GM12878 (cell line): Measurements from ENCODE around the gene MRGPRF. TPM values are rescaled to one million over a fixed set of nuclear protein-coding genes. Genes with fewer than 3 reads are reported as not detected.

Source experiments
- ATAC-seq: fragments of 200-7000 bp; cut with Tn5 transposase; 3 replicates; pipeline ENCODE4 v1.9.1; 2020; ENCODE audit warnings: mild to moderate bottlenecking, moderate library complexity
- BruUV-seq: library from RNA; stranded (reverse); fragments of 400-500 nt; replicated peaks from 2 replicates; lab custom pipeline; 2021; lab: Mats Ljungman, UMichigan
- CTCF ChIA-PET: fragments of 300-600 bp; sonication (Branson Sonifier 250); formaldehyde crosslinking; extraction: SDS; loops from one replicate; lab custom pipeline; 2021; ENCODE audit warnings: inconsistent platforms; lab: Yijun Ruan, JAX
- POLR2A ChIA-PET: fragments of 350-600 bp; formaldehyde crosslinking; extraction: SDS; loops from one replicate; lab custom pipeline; 2021; ENCODE audit warnings: inconsistent platforms; lab: Charles Lee
- RAD21 ChIA-PET: fragments of 300-600 bp; sonication (Branson Sonifier 250); formaldehyde crosslinking; loops from one replicate; lab custom pipeline; 2023; ENCODE audit warnings: antibody characterized with exemption; ENCODE audit not compliant: unreplicated experiment; lab: Charles Lee
- SMC1A ChIA-PET: fragments of 300-600 bp; sonication (Branson Sonifier 250); formaldehyde crosslinking; loops from one replicate; lab custom pipeline; 2023; ENCODE audit not compliant: unreplicated experiment, uncharacterized antibody; lab: Charles Lee
- DNase-seq: peaks from one replicate; pipeline ENCODE4 v3.0.0-alpha.2; 2011; ENCODE audit warnings: low read depth, low spot score
- FAIRE-seq: peaks from 3 replicates; lab custom pipeline; 2011; peaks lifted over from hg19 to GRCh38; lab: Jason Lieb, UNC
- H2AFZ ChIP-seq: 2 replicates; pipeline ENCODE4 v1.6.0; 2011; ENCODE audit warnings: low read depth, low read length, control low read depth; ENCODE audit not compliant: control insufficient read depth
- H3K27ac ChIP-seq: 2 replicates; pipeline ENCODE4 v1.5.1; 2011; ENCODE audit warnings: control low read depth; ENCODE audit not compliant: control insufficient read depth, insufficient read depth
- H3K27me3 ChIP-seq, 2 experiments: replicated peaks in 1 of 2; 2 replicates each; pipeline versions ENCODE4 v1.6.0 to v1.6.1; 2011; ENCODE audit warnings: low read length in 1 of 2; ENCODE audit not compliant: control insufficient read depth in 2 of 2, insufficient read depth in 2 of 2
- H3K36me3 ChIP-seq, 2 experiments: 2 replicates each; pipeline ENCODE4 v1.5.1; 2011; ENCODE audit warnings: low read length in 1 of 2; ENCODE audit not compliant: control insufficient read depth in 2 of 2, insufficient read depth in 2 of 2
- H3K4me1 ChIP-seq: 2 replicates; pipeline ENCODE4 v1.6.1; 2011; ENCODE audit warnings: mild to moderate bottlenecking, low read length, moderate library complexity, mixed read lengths; ENCODE audit not compliant: control insufficient read depth, insufficient read depth
- H3K4me2 ChIP-seq: 2 replicates; pipeline ENCODE4 v1.6.0; 2011; ENCODE audit warnings: control low read depth; ENCODE audit not compliant: control insufficient read depth, insufficient read depth
- H3K4me3 ChIP-seq: fragments of 200-600 bp; sonication (generic); 2 replicates; pipeline ENCODE4 v1.5.1; 2016
- H3K79me2 ChIP-seq: 2 replicates; pipeline ENCODE4 v1.6.0; 2011; ENCODE audit warnings: low read length; ENCODE audit not compliant: control insufficient read depth, insufficient read depth
- H3K9ac ChIP-seq: 2 replicates; pipeline ENCODE4 v1.8.0; 2011; ENCODE audit warnings: low read length, control low read depth, mixed read lengths; ENCODE audit not compliant: control insufficient read depth, insufficient read depth
- H3K9me3 ChIP-seq: replicated peaks from 3 replicates; pipeline ENCODE4 v1.5.1; 2011; ENCODE audit warnings: mild to moderate bottlenecking, low read length; ENCODE audit not compliant: control insufficient read depth, insufficient read depth
- H4K20me1 ChIP-seq: 2 replicates; pipeline ENCODE4 v1.6.0; 2011; ENCODE audit not compliant: control insufficient read depth, insufficient read depth
- BMI1 ChIP-seq: fragments of 450-650 bp; IDR thresholded peaks from 2 replicates; pipeline ENCODE4 v1.6.1; 2016; ENCODE audit warnings: mild to moderate bottlenecking, moderate library complexity, borderline replicate concordance
- HDAC2 ChIP-seq: fragments of 200-600 bp; sonication (generic); IDR thresholded peaks from 2 replicates; pipeline ENCODE4 v1.6.1; 2017
- HSF1 ChIP-seq: fragments of 150-350 bp; IDR thresholded peaks from 2 replicates; pipeline ENCODE4 v1.6.1; 2014; ENCODE audit warnings: mild to moderate bottlenecking, low read depth, low read length
- NBN ChIP-seq: fragments of 450-650 bp; IDR thresholded peaks from 2 replicates; pipeline ENCODE4 v1.6.1; 2016
- NR2F1 ChIP-seq: fragments of 450-650 bp; conservative IDR thresholded peaks from 2 replicates; pipeline ENCODE4 v1.6.1; 2017; ENCODE audit warnings: mild to moderate bottlenecking
- RAD51 ChIP-seq: fragments of 450-650 bp; IDR thresholded peaks from 2 replicates; pipeline ENCODE4 v1.6.1; 2016; ENCODE audit warnings: moderate library complexity, mild to moderate bottlenecking, inconsistent platforms
- RELA ChIP-seq: fragments of 450-650 bp; IDR thresholded peaks from 2 replicates; pipeline ENCODE4 v1.8.0; 2014; ENCODE audit warnings: borderline replicate concordance; ENCODE audit not compliant: partially characterized antibody
- SIN3A ChIP-seq: IDR thresholded peaks from 2 replicates; pipeline ENCODE4 v1.6.1; 2012; ENCODE audit warnings: low read depth, low read length, improper control_type of control experiment
- ZNF274 ChIP-seq: IDR thresholded peaks from one replicate; pipeline ENCODE4 v1.8.0; 2011; ENCODE audit not compliant: insufficient read length, insufficient read depth
- ZZZ3 ChIP-seq: IDR thresholded peaks from 2 replicates; pipeline ENCODE4 v1.6.1; 2011; ENCODE audit warnings: low read depth; ENCODE audit not compliant: control insufficient read depth, insufficient read length
- WGBS: methylation state at CpG from one replicate; pipeline ENCODE4 v1.1.6; 2016; ENCODE audit warnings: low lambda C conversion rate; ENCODE audit not compliant: insufficient replicate concordance, insufficient coverage; ENCODE audit errors: missing lambda C conversion rate; 5-methylcytosine and 5-hydroxymethylcytosine counted together
- in situ Hi-C: fragments of 300-500 bp; cut with MboI; formaldehyde crosslinking; loops from 9 replicates; pipeline ENCODE4 v1.14.3; 2018; ENCODE audit warnings: mixed read lengths
- intact Hi-C: fragments of 100-400 bp; cut with micrococcal nuclease; formaldehyde crosslinking; loops from one replicate; pipeline ENCODE4 v1.14.2; 2022; ENCODE audit not compliant: unreplicated experiment
- polyA plus RNA-seq, 11 experiments: library from polyadenylated mRNA; depleted of rRNA in 4 of 11; unstranded in 6 of 11; stranded (reverse) in 5 of 11; fragments of >200 nt; fragmentation: Nextera tagmentation in 4 of 11; fragmentation: Illumina TruSeq in 1 of 11; extraction: Ambion mirVana in 4 of 11; extraction: Trizol in 1 of 11; gene quantifications; 1 replicate in 1 of 11; 2 replicates in 10 of 11; pipeline versions ENCODE4 v1.2.1 to v1.2.3, GENCODE V29; 2011 to 2016; ENCODE audit warnings: inconsistent platforms in 2 of 11, missing spikeins in 2 of 11, low read depth in 1 of 11
- total RNA-seq, 4 experiments: library from RNA; depleted of rRNA in 3 of 4; stranded (reverse); fragments of >200 nt in 3 of 4; fragmentation: Illumina TruSeq in 1 of 4; extraction: Trizol in 1 of 4; gene quantifications; 2 replicates each; pipeline versions ENCODE4 v1.2.1 to v1.2.3, GENCODE V29; 2013 to 2021
- TF ChIP-seq, protein P1 (sequence below): fragments of 150-350 bp; IDR thresholded peaks from 2 replicates; pipeline ENCODE4 v1.6.1; 2016; ENCODE audit warnings: low read depth, low read length

MRGPRF gene
- total and polyA plus RNA-seq, 10 of the 15 experiments (the other 5 are each of a cell fraction or from before 2014, with no cell fraction given), result not detected

DNA sequence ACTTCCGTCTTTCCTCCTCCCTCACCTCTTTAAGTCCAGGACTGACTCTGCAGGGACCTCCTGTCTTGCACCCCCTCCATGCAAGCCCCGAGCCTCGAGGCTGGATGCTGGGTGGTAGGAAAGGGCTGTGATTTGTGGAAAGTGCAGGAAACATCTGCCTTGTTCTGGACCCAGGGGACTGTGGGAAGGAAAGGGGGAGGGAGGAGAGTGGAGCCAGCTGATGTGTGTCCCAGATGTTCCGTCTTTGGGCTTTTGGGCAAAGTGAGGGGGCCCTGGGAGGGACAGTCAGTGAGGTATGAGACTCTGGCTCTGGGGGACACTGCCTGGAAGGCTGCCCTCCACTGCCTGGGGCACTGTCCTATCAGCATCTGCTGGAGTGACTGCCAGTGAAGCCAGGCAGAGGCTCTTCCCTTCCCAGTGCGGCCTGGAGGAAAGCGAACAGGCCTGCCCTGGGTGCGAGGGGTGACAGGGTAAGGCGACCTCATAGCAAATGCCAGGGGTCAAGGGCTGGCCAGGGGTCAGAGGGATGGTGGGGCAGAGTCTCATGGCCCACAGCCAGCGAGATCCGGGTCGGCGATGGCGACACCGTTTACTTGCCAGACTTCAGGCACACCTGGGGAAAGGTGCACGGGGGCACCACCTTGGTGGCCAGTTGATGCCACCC is 34.0 kb downstream of the MRGPRF start:
- no peaks in the 10 kb centered on the region for H3K36me3 ChIP-seq
- intact Hi-C loops, result no loop called here
- TF ChIP-seq RELA, result no peak
- no peak for TF ChIP-seq HDAC2
- no peak for TF ChIP-seq BMI1
- no peak for TF ChIP-seq NR2F1
- TF ChIP-seq ZNF274, result no peak
- no peak for TF ChIP-seq NBN
- TF ChIP-seq, protein P1, sequence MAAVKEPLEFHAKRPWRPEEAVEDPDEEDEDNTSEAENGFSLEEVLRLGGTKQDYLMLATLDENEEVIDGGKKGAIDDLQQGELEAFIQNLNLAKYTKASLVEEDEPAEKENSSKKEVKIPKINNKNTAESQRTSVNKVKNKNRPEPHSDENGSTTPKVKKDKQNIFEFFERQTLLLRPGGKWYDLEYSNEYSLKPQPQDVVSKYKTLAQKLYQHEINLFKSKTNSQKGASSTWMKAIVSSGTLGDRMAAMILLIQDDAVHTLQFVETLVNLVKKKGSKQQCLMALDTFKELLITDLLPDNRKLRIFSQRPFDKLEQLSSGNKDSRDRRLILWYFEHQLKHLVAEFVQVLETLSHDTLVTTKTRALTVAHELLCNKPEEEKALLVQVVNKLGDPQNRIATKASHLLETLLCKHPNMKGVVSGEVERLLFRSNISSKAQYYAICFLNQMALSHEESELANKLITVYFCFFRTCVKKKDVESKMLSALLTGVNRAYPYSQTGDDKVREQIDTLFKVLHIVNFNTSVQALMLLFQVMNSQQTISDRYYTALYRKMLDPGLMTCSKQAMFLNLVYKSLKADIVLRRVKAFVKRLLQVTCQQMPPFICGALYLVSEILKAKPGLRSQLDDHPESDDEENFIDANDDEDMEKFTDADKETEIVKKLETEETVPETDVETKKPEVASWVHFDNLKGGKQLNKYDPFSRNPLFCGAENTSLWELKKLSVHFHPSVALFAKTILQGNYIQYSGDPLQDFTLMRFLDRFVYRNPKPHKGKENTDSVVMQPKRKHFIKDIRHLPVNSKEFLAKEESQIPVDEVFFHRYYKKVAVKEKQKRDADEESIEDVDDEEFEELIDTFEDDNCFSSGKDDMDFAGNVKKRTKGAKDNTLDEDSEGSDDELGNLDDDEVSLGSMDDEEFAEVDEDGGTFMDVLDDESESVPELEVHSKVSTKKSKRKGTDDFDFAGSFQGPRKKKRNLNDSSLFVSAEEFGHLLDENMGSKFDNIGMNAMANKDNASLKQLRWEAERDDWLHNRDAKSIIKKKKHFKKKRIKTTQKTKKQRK, result no peak
- no peak for TF ChIP-seq ZZZ3
- TF ChIP-seq RAD51, result no peak
- TF ChIP-seq HSF1, result no peak
- TF ChIP-seq SIN3A, result no peak
- H3K9ac ChIP-seq, result no peak overlapping the region
- no peak overlapping the region for H3K27ac ChIP-seq
- H3K4me3 ChIP-seq, result no peak overlapping the region
- BruUV-seq, result no TSS peak
- no peaks in the 10 kb centered on the region for H3K4me1 ChIP-seq
- RAD21 ChIA-PET, result no interaction called here
- no peaks in the 10 kb centered on the region; a peak in 2 of 4 replicates for H3K27me3 ChIP-seq
- no peaks in the 10 kb centered on the region for H4K20me1 ChIP-seq
- H3K79me2 ChIP-seq, result no peaks in the 10 kb centered on the region
- POLR2A ChIA-PET, result no interaction called here
- no peak for DNase-seq
- no peak for FAIRE-seq
- CTCF ChIA-PET, result interaction anchor here (1.0 to 1.2 kb wide), 2 partner anchors 11 to 15 kb away, joined by 3 read pairs; no protein-coding TSS in a partner anchor
- in situ Hi-C loops, result no loop called here
- H2AFZ ChIP-seq, result no peak overlapping the region
- WGBS, result 40% methylated on average over 15 of the region's 15 CpGs
- H3K4me2 ChIP-seq, result no peak overlapping the region
- SMC1A ChIA-PET, result no interaction called here
- no peaks in the 10 kb centered on the region; the same call in 2 of the 3 replicates for H3K9me3 ChIP-seq
- ATAC-seq, result no peak
